Stimulated activated naive CD4-positive, alpha-beta T cell (primary cell): ENCODE results near the gene LPP.

ENCODE experiments used
- DNase-seq, 6 experiments: peaks; one replicate each; lab custom pipeline; 2025; lab: John Stamatoyannopoulos, UW

The LPP gene

DNA sequence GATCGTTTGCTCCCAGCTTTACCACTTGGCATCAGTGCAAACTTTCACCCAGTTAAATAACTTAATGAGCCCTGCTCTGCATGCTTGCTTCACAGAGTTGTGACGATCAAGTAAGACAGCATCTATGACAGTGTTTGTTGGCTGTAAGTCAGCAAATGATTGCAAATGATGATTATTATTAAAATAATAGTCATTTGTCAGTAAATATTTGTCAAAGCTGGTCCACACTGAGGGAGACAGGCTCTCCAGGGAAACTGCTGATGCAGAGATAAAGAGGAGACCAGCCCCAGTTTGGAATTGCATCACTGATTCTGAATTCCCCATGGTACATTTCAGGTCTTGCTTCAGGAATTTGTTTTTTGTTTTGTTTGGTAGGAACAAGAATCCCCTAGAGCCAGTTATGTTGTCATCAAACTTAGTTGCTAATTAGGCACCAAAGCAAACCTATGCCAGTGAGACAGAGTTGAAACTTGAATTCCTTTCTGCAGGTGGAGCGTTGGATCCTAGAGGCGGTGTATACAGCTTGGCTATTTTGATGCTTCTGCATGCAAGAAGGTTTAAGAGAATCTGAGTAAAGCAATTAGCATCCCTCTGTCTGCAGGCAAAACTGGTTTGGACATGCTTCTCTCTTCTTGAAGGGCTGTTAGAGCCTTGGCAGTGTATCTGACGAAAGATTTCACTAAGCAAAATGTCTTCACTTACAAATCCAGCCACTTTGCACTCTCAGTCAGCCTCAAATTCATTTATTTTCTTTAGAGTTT is 679.2 kb downstream of the LPP start:
- no peak for DNase-seq

DNA sequence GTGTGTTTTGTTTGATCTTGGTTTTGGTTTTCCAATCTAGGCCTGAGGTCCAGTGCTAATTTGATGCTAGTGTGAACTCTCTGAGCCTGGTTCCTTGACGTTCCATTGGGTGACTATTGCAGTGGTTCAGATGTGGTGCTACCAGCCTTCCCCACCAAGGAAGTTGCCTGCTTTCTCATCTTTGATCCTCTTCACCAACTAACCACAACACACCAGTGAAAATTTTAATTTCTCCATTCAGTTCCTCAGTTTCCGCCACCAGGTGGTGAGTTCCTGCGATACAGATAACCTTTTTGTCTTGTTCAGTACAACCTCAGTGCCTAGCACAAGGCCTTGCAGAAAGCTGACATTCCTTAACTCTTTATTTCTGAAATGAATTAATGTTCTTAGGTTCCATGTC is 680.4 kb downstream of the LPP start:
- peak in 3 of 6 experiments; percentile 4 to 24 (median 21) for DNase-seq

DNA sequence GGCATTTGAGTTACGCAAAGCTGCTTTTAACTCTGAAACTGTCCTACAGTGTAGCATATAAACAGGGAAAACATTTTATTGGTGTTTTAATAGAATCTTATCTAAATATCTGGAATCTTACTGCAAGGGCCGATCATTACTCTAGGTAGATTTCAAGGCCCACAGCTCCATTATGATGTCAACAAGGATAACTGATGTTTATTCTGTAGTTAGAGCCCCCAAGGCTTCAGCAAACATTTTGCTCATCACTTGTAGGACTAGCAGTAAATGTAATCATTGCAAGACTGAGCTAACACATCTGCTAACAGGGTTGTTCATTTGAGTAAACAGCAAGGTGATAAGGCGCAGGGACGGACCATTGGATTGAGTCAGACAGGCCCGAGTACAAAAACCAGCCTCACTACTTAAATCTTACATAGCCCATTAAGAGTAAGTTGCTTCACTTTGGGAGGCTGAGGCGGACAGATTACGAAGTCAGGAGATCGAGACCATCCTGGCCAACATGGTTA is 685.3 kb downstream of the LPP start:
- DNase-seq, result no peak

DNA sequence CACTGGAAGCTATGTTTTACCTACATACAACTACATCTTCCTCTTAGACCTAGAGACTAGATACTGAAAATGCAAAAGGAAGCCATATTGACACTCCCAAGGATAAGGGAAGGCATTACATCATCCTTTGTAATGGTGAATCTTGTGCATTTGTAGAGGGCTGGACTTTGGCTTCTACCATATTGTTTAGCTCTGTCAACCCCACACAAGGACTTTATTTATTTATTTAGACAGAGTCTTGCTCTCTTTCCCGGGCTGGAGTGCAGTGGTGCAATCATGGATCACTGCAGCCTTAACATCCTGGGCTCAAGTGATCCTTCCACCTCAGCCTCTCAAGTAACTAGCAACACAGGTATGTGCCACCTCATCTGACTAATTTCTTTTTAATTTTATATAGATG is 686.3 kb downstream of the LPP start:
- DNase-seq, result no peak

DNA sequence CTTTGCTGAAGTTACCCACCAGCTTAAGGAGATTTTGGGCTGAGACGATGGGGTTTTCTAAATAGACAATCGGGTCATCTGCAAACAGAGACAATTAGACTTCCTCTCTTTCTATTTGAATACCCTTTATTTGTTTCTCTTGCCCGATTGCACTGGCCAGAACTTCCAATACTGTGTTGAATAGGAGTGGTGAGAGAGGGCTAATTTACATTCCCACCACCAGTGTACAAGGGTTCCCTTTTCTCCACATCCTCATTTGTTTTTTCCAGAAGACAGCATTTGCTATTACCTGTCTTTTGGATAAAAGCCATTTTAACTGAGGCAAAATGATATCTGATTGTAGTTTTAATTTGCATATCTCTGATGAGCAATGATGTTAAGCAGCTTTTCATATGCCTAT is 687.9 kb downstream of the LPP start:
- no peak for DNase-seq

DNA sequence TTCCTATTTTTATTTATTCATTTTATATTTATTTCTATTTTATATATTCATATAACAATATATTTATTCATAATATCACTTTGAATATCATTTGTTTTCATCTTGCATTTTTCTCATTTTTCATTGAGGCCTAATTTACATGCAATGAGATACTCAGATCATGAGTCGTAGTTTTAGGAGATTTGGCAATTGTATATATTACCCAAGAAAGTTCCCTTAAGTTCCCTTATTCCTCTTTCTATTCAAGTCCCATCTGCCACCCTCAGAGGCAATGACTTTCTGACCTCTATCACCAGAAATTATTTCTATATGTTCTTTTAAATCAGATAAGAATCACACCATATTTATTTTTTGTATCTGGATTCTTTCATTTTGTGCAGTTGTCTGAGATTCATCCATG is 688.7 kb downstream of the LPP start:
- DNase-seq, result no peak

DNA sequence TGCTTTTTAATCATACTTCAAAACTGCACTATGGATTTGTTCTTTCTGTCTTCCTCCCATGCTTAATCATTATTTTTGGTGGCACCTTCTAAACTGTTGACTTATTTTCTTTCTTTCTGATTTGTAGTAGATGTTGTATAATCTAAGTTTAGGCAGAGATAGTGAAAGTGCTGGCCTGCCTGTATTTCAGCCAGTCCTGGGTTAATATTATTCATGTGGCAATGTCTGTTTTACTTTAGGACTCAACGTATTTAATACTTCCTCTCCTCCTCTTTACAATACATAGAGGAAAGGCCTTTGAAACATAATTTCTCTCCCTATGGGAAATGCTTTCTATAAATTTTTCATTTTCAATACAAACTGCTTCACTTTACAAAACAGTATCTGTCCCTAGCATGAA is 690.1 kb downstream of the LPP start:
- no peak for DNase-seq

DNA sequence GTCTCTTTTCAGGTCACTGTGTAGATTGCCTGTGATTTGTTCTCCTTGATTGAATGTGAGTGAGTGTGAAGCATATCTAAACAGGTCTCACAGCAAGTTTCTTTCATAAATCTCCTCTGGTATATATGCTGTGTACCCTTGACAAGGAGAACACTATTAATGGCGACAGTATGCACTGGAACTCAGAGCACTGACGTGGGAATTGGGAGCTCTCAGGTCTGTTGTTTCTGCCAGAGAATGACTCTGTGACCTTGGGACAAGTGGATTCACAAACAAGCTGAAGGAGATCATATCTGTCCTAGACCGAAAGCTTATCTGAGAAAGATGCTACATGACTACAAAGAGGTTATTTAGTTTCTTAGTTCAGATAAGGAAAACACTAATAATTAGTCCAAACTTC is 691.6 kb downstream of the LPP start:
- DNase-seq, result no peak

DNA sequence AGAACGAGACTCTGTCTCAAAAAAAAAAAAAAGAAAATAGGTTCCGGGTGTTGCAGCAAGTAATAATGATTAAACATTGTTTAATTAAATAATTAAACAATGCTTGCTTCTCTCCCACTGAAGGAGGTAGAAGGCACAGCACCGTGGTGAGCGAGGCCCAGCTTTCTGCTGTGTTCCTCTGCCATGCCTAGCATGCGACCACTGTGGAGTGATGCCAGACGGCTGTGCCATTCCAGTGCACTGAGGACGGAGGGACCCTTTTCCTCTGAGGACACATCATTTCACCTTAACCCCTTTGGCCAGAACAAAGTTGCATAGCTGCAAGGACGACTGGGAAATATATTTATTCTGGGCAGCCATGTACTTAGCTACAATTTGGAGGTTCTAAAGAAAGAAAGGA is 695.0 kb downstream of the LPP start:
- DNase-seq, result no peak

DNA sequence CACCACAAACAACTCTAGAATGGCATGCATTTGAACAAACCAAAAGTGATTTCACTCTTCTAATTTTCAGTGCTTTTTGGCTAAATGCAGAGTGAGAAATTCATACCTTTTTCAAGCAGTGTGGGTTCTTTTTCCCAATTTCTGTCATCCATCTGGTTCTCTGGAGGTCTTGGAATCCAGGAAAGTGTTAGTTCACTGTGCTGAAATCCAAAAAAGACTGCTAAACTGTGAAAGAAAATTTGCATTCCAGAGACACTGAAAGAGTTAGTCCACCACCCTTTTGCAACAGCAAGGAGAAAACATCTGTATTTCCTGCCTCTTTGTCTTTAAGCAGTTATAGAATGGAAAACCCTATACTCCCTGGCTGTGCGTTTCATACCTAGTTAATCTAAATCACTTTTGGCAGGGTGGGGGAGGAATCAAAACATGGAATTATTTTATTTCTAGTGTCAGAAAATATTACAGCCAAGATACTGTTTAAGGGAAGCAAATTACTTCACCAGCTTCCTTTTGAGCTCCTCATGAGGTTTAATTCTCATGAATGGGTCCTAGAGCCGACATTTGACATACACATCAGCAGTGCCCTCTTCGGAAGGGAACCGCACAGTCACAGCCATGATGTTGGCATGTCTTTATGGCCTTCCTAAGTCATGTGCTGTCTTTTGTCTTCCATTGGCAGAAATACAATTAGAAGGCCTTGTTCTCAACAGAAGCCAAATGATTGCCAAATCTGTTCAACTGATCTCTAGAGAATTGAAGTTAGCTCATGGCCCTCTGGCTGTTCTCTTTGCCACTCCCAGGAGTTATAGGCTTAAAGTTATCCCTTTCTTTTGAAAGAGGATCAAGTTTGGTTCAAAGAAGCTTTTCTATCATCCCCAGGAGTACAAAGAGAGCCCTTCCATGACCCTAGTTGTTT is 700.2 kb downstream of the LPP start:
- no peak for DNase-seq

DNA sequence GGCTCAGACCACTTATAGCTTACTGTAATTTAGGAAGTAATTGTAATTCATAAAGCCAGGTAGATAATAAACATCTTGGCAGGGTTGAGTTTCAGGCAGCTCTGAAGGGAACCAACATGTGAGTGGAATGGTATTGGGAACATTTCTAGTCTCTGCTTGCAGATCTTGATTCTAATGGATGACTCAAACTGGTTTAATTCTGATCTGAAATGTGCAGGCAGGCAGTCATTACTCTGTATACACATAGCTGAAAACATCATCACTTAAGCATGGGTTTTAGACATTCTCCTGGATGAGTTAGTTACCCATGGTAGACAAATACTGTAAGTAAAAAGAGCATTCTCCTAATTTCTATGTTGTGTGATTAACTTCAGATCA is 700.8 kb downstream of the LPP start:
- DNase-seq, result no peak

DNA sequence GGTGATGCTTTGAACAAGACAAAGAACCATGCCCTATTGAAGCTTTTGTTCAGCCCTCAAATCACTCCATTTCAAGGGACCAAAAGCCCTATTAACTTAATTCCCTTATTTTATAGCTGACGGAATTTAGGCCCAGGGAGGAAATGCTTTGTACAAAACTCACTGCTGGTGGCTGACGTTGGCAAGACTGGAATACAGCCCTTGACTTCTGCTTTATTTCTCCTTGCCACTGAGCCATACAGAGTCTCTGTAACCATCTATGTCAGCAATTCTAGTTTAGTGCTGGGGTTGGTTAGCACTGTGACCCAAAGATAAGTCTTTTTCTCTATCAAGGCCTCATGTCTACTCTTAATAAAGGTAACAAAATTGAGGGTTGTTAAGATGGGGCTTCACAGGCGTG is 701.7 kb downstream of the LPP start:
- no peak for DNase-seq

DNA sequence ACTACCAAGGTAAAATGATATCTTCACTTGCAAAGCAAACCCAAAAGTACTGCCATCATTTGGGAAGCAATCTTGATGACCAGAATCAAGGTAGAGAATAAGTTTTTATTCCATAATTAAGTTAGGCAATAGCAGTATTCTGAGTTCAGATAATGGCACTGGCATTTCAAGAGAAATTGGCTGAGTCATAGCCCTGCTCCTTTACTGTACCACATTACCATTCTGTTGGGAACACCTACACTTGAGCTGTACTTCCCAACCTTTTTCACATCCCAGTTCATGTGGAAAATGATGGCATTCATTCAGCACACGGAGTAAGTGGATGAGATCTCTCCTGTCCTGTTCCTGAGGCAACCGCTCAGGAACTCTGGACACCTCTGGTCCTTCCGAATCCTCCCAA is 706.2 kb downstream of the LPP start:
- no peak for DNase-seq

DNA sequence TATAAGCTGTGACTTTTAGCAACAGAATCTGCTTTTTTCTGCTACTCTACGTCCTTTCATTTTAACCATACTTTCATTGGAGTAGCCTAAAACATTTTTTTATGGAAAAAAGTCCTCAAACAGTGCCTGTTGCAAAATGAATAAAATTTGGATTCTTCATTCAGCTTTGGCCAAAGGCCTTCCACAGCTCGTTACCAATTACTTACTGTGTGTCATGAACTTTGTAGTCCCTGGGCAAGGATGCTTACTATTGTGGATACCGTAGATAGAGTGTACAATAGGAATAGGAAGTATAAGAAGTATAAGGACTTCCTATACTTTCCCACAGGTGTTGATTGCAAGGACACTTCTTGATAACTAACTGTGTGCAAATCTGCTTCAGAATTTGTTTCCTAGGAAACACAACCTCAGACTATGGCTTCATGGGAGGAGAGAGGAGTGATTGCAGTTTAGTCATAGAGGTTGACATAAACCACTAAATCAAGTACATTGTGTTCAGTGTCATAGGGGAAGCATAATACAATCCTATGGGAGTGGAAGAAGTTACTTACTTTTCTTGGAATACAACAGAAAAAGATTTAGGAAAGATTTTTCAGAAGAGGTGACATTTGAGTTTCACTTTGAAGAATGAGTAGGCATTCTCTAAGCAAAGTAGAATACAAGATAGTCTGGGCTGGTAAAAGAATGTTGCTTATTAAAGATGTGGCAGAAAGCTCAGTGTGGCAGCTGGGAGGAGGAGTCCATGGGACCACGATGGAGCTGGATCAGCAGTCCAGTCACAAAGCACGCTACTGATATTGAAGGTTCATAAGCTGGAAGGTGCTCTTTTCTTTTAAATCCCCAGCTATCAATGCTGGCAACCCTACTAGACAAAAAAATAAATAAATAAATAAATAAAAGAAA is 708.1 kb downstream of the LPP start:
- DNase-seq, result no peak

DNA sequence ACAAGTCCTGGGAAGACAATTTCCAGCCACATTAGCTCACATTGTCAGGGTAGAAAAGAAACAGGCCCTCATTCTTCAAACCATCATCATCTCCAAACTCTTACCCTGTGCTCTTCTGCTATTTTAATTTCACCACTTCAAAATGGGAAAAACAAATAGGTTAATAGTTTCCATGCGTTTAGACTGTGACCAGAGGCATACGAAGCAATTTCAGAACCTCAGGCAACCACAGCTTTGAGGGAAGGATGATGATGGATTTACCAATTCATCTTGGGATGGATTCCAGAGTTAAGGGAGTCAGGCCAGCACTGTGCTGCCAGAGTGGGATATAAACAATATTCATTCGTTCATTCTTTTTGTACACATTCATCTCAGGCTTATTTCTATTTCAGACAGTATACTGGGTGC is 710.0 kb downstream of the LPP start:
- no peak for DNase-seq

DNA sequence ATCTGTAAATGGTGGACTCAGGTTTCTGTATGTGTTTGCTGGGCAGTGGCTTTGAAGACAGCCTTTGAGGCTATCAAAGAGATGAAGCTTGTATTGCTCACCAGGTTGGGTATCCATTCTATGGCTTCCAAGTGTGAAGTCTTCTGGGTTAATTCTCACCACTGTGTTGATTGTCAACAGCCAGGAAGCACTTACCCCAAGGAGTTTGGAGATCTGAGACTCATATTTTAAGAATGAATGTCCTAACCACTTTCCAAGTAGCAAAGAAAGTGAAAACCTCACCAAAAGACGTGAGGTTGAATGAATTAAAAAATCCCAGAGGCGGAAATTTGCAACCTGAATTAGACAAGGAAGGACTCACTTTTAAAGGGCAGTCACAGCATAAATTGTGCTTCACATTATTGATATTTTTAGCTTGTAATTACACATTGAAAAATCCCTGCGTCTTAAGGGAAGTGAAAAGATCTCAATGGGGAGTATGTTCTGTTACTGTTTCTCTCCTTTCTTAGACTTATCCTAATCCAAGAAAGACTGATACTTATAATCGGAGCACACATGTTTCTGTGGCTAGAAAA is 713.8 kb downstream of the LPP start:
- no peak for DNase-seq

DNA sequence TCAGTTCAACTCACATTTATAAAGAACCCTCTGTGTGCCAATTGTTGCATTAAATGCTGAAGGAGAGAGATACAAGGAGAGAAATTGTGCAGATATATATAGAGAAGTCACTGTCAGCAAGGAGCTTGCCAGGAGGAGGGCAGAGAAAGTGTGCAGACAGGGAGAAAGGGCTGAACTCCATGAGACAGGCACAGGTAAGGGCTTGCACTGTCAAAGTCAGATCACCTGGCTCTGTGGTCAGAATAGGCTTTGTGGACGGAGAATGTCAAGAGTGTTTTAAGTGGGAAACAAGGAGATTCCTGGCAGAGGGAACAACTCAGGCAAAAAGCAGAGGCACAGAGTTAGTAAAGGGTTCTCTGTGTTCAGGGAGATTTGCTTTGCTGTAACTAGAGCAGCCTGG is 714.8 kb downstream of the LPP start:
- DNase-seq, result no peak

DNA sequence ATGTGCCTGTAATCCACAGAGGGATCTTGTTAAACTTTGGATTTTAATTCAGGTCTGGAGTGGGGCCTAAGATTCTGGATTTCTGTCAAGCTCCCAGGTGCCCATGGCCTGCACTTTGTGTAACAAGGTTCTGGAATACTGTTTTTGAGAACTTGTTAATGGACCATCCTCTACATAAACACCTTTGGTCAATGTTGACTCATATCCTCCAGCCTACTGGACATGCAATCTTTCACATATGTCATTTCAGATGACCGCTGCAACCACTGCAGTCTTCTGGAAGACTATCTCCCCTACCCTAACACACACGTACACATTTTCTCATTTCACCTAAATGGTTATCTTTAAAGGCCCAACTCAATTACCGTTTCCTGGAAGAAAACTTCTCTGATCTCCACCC is 715.7 kb downstream of the LPP start:
- no peak for DNase-seq

DNA sequence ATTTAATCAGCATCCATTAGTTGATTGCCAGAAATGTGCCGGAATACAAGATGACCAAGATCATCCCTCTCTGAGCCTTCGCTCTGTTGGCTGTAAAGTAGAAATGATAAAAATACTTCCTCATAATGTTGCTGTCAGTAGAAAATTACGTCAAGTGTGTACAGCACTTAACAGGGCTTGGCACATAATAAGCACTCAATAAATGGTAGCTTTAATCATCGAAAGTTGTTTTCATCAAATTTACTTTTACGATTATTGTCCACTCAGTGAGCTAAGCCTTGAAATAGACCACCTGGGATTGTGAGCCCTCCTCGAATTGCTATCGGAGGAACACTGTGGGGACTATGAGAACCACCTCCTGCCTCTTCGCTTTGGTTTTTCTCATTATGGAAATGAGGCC is 716.5 kb downstream of the LPP start:
- DNase-seq, result no peak

DNA sequence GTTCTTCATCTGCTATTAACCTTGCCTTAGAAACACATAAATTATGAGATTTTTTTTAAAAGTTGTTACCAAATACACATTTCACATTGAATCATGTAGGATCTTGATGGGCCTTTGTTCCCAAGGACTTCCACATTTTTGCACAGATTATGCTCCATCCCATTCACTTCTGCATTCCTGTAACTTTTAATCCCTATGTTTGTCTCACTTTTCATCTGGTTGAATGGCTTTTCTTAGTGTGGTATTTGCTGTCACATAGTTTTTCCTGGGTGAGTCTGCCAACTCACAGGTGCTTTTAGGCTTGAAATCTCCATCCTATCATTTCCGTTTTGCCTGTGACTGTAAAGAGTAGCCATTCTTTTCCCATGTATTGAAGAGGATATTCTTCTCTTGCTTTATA is 720.6 kb downstream of the LPP start:
- no peak for DNase-seq

DNA sequence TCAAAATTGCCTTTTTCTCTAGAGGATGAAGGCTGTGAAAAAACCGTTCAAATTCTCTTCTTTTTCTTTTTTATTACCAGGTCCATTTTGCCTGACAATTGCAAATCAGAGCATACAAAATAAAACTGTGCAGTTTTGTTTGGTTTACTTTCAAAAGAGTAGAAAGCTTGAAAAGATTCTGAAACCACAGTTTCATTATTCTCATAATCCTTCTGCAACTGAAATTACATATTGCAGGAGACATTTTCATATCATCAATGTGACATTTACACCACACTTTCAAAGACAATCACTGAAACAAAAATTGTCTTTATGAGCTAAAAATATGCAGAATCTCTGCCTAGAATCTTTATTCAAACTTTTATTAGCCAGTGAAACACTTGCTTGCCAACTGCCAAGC is 721.5 kb downstream of the LPP start:
- DNase-seq, result no peak

DNA sequence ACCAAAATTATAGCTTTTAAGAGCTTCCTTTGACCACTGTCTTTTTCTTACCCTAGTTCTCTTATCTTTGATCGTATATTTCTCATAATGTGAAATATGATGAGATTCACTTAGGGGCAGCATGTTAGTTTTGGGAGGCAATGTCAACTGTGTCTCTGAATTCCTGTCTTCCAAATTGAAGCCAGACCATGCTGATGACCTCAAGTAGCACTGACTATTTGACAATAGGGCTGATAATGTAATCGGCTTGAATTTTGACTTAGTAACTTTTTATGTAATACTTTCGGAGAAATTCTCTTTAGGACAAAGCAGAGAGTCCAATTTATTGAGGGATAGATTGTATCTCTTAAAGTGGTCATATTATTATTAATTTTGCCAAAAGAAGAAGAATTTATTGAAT is 722.4 kb downstream of the LPP start:
- DNase-seq, result no peak
